ENCODE measurements around the gene ABLIM1.

- TF ChIP-seq CTCF (IDR thresholded peaks at IDR 0.05) (no peak), POLR2A (IDR thresholded peaks at IDR 0.05) (no peak)
These were observed 21.5 kb upstream of the ABLIM1 start for GRCh38 chr10:114679552-114679951.
